Neutrophil (primary cell): ENCODE data around the gene TUBB1.

Experiments used
- H3K27ac ChIP-seq: fragments of 200-600 bp; sonication (generic); 2 replicates; pipeline ENCODE4 v1.5.1; 2016; ENCODE audit warnings: mild to moderate bottlenecking, moderate library complexity
- H3K27me3 ChIP-seq: fragments of 200-600 bp; sonication (generic); 2 replicates; pipeline ENCODE4 v1.6.0; 2016; ENCODE audit warnings: mild to moderate bottlenecking
- H3K36me3 ChIP-seq: fragments of 200-600 bp; sonication (generic); 2 replicates; pipeline ENCODE4 v1.5.1; 2017
- H3K4me1 ChIP-seq, 2 experiments: fragments of 200-600 bp in 1 of 2; sonication (generic) in 1 of 2; 1 replicate in 1 of 2; 2 replicates in 1 of 2; pipeline versions ENCODE4 v1.5.1 to v1.6.1; 2013 to 2016; ENCODE audit warnings: low read depth in 1 of 2, low read length in 1 of 2, mild to moderate bottlenecking in 1 of 2, moderate library complexity in 1 of 2; ENCODE audit not compliant: control insufficient read depth in 1 of 2, insufficient read depth in 1 of 2
- H3K4me3 ChIP-seq, 2 experiments: fragments of 200-600 bp in 1 of 2; sonication (generic) in 1 of 2; 1 replicate in 1 of 2; 2 replicates in 1 of 2; pipeline ENCODE4 v1.5.1; 2013 to 2016; ENCODE audit warnings: low read depth in 1 of 2, low read length in 1 of 2, mild to moderate bottlenecking in 1 of 2, moderate library complexity in 1 of 2
- H3K9me3 ChIP-seq: fragments of 200-600 bp; sonication (generic); 2 replicates; pipeline ENCODE4 v1.5.1; 2016
- CTCF ChIP-seq: fragments of 200-600 bp; sonication (generic); IDR thresholded peaks from 2 replicates; pipeline ENCODE4 v1.5.1; 2016; ENCODE audit warnings: antibody characterized with exemption

Gene TUBB1

GRCh38 chr20:59019217-59019616 lies at the start of gene TUBB1:
TSS of gene TUBB1 (plus strand) at chr20:59019429. CDS start at chr20:59019523, 94 bp downstream.
- Histone ChIP-seq H3K36me3 (peaks cover 25% of the 10 kb centered on the region), H3K4me1 (peaks cover 9% of the 10 kb centered on the region in 2 experiments), H3K27ac (no peak within 1 kb of the TSS), H3K4me3 (no peak within 1 kb of the TSS), H3K9me3 (no peaks in the 10 kb centered on the region), H3K27me3 (peaks cover 9% of the 10 kb centered on the region)
- TF ChIP-seq CTCF: no peak

DNA sequence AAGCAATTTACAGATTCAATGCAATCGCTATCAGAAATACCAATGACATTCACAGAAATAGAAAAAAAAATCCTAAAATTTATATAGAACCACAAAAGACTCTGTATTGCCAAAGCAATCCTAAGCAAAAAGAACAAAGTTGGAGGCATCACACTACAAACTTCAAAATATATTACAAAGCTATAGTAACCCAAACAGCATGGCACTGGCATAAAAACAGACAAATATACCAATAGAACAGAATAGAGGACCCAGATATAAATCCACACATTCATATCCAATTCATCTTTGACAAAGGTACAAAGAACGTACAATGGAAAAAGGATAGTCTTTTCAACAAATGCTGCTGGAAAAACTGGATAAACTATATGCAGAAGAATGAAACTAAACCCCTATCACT lies 49.8 kb upstream of the TUBB1 start:
- no peaks in the 10 kb centered on the region for H3K9me3 ChIP-seq
- H3K27me3 ChIP-seq: peaks cover 22% of the 10 kb centered on the region
- no peak for TF ChIP-seq CTCF
- H3K36me3 ChIP-seq: no peaks in the 10 kb centered on the region
- no peak overlapping the region for H3K4me3 ChIP-seq
- H3K27ac ChIP-seq: no peak overlapping the region
- H3K4me1 ChIP-seq: peaks cover 9 to 12% of the 10 kb centered on the region in 2 experiments

- TF ChIP-seq CTCF: no peak
These were observed 49.1 kb upstream of the TUBB1 start for GRCh38 chr20:58970146-58970545.

GRCh38 chr20:58971429-58971828 lies 47.8 kb upstream of the TUBB1 start:
- Histone ChIP-seq H3K36me3 (no peaks in the 10 kb centered on the region), H3K4me1 (peaks cover 10 to 12% of the 10 kb centered on the region in 2 experiments), H3K9me3 (no peaks in the 10 kb centered on the region), H3K27ac (no peak overlapping the region), H3K4me3 (no peak overlapping the region), H3K27me3 (peaks cover 22% of the 10 kb centered on the region)
- no peak for TF ChIP-seq CTCF

More at GRCh38 chr20:58970146-58970545, 49.1 kb upstream of the TUBB1 start:
- Histone ChIP-seq H3K27me3 (peaks cover 22% of the 10 kb centered on the region), H3K9me3 (no peaks in the 10 kb centered on the region), H3K27ac (no peak overlapping the region), H3K4me1 (peaks cover 10 to 12% of the 10 kb centered on the region in 2 experiments), H3K4me3 (no peak overlapping the region), H3K36me3 (no peaks in the 10 kb centered on the region)

GRCh38 chr20:58973179-58973578 lies 46.0 kb upstream of the TUBB1 start:
- Histone ChIP-seq H3K27ac (peak overlapping the region; percentile 62), H3K36me3 (no peaks in the 10 kb centered on the region), H3K4me1 (peaks cover 10 to 12% of the 10 kb centered on the region in 2 experiments), H3K4me3 (no peak overlapping the region), H3K27me3 (peaks cover 17% of the 10 kb centered on the region), H3K9me3 (no peaks in the 10 kb centered on the region)
- TF ChIP-seq CTCF: no peak

GRCh38 chr20:58973866-58974265 lies 45.4 kb upstream of the TUBB1 start:
- no peak for TF ChIP-seq CTCF

More at GRCh38 chr20:58973866-58974265, 45.4 kb upstream of the TUBB1 start:
- peaks cover 10 to 12% of the 10 kb centered on the region in 2 experiments for H3K4me1 ChIP-seq
- H3K4me3 ChIP-seq: no peak overlapping the region
- peak overlapping the region; percentile 62 for H3K27ac ChIP-seq
- no peaks in the 10 kb centered on the region for H3K36me3 ChIP-seq
- H3K27me3 ChIP-seq: peaks cover 11% of the 10 kb centered on the region
- H3K9me3 ChIP-seq: no peaks in the 10 kb centered on the region
